A673 (cell line): ENCODE measurements around the gene CLASP2. TPM values are rescaled to one million over a fixed set of nuclear protein-coding genes. Genes with fewer than 3 reads are reported as not detected.

Experiments used
- BruUV-seq: library from RNA; stranded (reverse); fragments of 400-500 nt; replicated peaks from 2 replicates; lab custom pipeline; 2021; lab: Mats Ljungman, UMichigan
- CTCF ChIA-PET: fragments of 300-600 bp; sonication (Branson Sonifier 250); formaldehyde crosslinking; loops from one replicate; lab custom pipeline; 2022; ENCODE audit warnings: antibody characterized with exemption; lab: Charles Lee
- POLR2A ChIA-PET: fragments of 300-600 bp; sonication (Branson Sonifier 250); formaldehyde crosslinking; loops from one replicate; lab custom pipeline; 2022; ENCODE audit warnings: antibody characterized with exemption; ENCODE audit not compliant: low non-redundant PET; lab: Charles Lee
- DNase-seq: peaks from one replicate; pipeline ENCODE4 v3.0.0-alpha.2; 2015; ENCODE audit warnings: low spot score
- H3K27ac ChIP-seq: fragments of 200-600 bp; sonication (generic); 2 replicates; pipeline ENCODE4 v1.5.1; 2016; ENCODE audit warnings: mixed run types, low read depth, mild to moderate bottlenecking, mixed read lengths, antibody characterized with exemption, low read length; ENCODE audit not compliant: poor library complexity, severe bottlenecking
- H3K27me3 ChIP-seq: fragments of 200-600 bp; sonication (generic); replicated peaks from 2 replicates; pipeline ENCODE4 v1.6.1; 2017; ENCODE audit warnings: mixed run types, low read depth, mild to moderate bottlenecking, mixed read lengths, antibody characterized with exemption, low read length; ENCODE audit not compliant: insufficient read depth, poor library complexity
- H3K36me3 ChIP-seq: fragments of 200-600 bp; sonication (generic); 2 replicates; pipeline ENCODE4 v1.6.1; 2016; ENCODE audit warnings: mixed run types, mild to moderate bottlenecking, mixed read lengths, antibody characterized with exemption, low read length; ENCODE audit not compliant: insufficient read depth, poor library complexity, severe bottlenecking
- H3K4me1 ChIP-seq: fragments of 200-600 bp; sonication (generic); 2 replicates; pipeline ENCODE4 v1.6.1; 2017; ENCODE audit warnings: mixed run types, mild to moderate bottlenecking, mixed read lengths, antibody characterized with exemption, low read length; ENCODE audit not compliant: insufficient read depth, poor library complexity, severe bottlenecking
- H3K4me3 ChIP-seq: fragments of 200-600 bp; sonication (generic); 2 replicates; pipeline ENCODE4 v1.5.1; 2016; ENCODE audit warnings: low read depth, mixed run types, mild to moderate bottlenecking, mixed read lengths, low read length; ENCODE audit not compliant: poor library complexity, severe bottlenecking
- H3K9me3 ChIP-seq: fragments of 200-600 bp; sonication (generic); 2 replicates; pipeline ENCODE4 v1.6.1; 2016; ENCODE audit warnings: mixed run types, low read depth, mild to moderate bottlenecking, mixed read lengths, antibody characterized with exemption, low read length; ENCODE audit not compliant: poor library complexity, severe bottlenecking
- CTCF ChIP-seq: fragments of 300-800, 200-600 bp; sonication (generic); conservative IDR thresholded peaks from 2 replicates; pipeline ENCODE4 v1.5.1; 2017; ENCODE audit warnings: low read depth, mild to moderate bottlenecking, antibody characterized with exemption, low read length, moderate library complexity, mixed read lengths
- EZH2 ChIP-seq: fragments of 200-600 bp; sonication (generic); IDR thresholded peaks from 2 replicates; pipeline ENCODE4 v1.6.1; 2017; ENCODE audit warnings: borderline replicate concordance, low read depth, mild to moderate bottlenecking, mixed read lengths, antibody characterized with exemption, low read length; ENCODE audit not compliant: poor library complexity, severe bottlenecking
- intact Hi-C: fragments of 100-400 bp; cut with micrococcal nuclease; formaldehyde crosslinking; loops from one replicate; pipeline ENCODE4 v1.10.0; 2022; ENCODE audit not compliant: unreplicated experiment
- total RNA-seq: library from RNA; stranded (reverse); gene quantifications from 2 replicates; pipeline ENCODE4 v1.2.3, GENCODE V29; 2021

Gene CLASP2
- total RNA-seq, 1 experiment from 2014 or later = 67.4 TPM

- intact Hi-C loops = no loop called here
- no peaks in the 10 kb centered on the region for H3K27me3 ChIP-seq
- no TSS peak for BruUV-seq
- H3K36me3 ChIP-seq = no peaks in the 10 kb centered on the region
- TF ChIP-seq CTCF = no peak
- no peak for TF ChIP-seq EZH2
- H3K9me3 ChIP-seq = no peaks in the 10 kb centered on the region
- CTCF ChIA-PET = no interaction called here
- no peak overlapping the region for H3K27ac ChIP-seq
- peaks cover 6% of the 10 kb centered on the region for H3K4me1 ChIP-seq
- H3K4me3 ChIP-seq = no peak overlapping the region
- peak; percentile 38 for DNase-seq
- POLR2A ChIA-PET = no interaction called here
These were observed 227.3 kb downstream of the CLASP2 start for GRCh38 chr3:33490641-33491241.

- peaks cover 6% of the 10 kb centered on the region for H3K4me1 ChIP-seq
- H3K36me3 ChIP-seq = no peaks in the 10 kb centered on the region
- H3K4me3 ChIP-seq = no peak overlapping the region
- TF ChIP-seq EZH2 (no peak), CTCF (no peak)
- H3K9me3 ChIP-seq = no peaks in the 10 kb centered on the region
- H3K27ac ChIP-seq = no peak overlapping the region
- no peaks in the 10 kb centered on the region for H3K27me3 ChIP-seq
- BruUV-seq = no TSS peak
- no peak for DNase-seq
- CTCF ChIA-PET = no interaction called here
- intact Hi-C loops = no loop called here
- POLR2A ChIA-PET = no interaction called here
These were observed 229.4 kb downstream of the CLASP2 start for GRCh38 chr3:33488683-33489082.

- no TSS peak for BruUV-seq
- POLR2A ChIA-PET = no interaction called here
- TF ChIP-seq CTCF (no peak), EZH2 (no peak)
- Histone ChIP-seq H3K9me3 (no peaks in the 10 kb centered on the region), H3K4me1 (peaks cover 6% of the 10 kb centered on the region), H3K27me3 (no peaks in the 10 kb centered on the region), H3K36me3 (no peaks in the 10 kb centered on the region), H3K27ac (no peak overlapping the region), H3K4me3 (no peak overlapping the region)
- intact Hi-C loops = no loop called here
- no peak for DNase-seq
- CTCF ChIA-PET = no interaction called here
These were observed 229.8 kb downstream of the CLASP2 start for GRCh38 chr3:33488246-33488645.
